RPMI8226 (cell line): ENCODE measurements around the gene KCNJ11.

Source experiments
- DNase-seq: peaks from one replicate; pipeline ENCODE4 v3.0.0-alpha.2; 2015

KCNJ11 gene

DNA sequence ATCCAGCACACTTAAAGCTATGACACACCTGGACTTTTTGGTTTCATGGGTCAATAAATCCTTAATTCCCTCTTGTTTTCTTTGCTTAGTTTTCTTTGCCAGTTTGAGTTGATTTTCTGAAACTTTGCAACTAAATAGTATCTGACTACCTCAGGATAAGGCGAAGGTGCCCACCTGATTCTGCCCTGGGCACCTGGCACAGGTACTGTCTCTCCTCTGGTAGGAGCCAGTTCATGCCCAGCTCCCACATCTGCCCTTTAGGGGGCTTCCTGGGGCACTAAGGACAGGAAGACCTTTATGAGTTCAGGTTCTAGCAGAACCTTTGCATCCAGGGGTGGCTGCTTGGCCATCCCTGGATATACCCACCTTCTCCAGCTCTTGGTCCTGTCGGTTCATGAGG, 19.6 kb upstream of the KCNJ11 start:
- no peak for DNase-seq

GRCh38 chr11:17407575-17407974, 19.1 kb upstream of the KCNJ11 start:
- DNase-seq, result no peak

GRCh38 chr11:17406818-17407149, 18.3 kb upstream of the KCNJ11 start:
- DNase-seq, result no peak

- DNase-seq, result no peak
Measured at GRCh38 chr11:17406082-17406817, 17.8 kb upstream of the KCNJ11 start.

DNA sequence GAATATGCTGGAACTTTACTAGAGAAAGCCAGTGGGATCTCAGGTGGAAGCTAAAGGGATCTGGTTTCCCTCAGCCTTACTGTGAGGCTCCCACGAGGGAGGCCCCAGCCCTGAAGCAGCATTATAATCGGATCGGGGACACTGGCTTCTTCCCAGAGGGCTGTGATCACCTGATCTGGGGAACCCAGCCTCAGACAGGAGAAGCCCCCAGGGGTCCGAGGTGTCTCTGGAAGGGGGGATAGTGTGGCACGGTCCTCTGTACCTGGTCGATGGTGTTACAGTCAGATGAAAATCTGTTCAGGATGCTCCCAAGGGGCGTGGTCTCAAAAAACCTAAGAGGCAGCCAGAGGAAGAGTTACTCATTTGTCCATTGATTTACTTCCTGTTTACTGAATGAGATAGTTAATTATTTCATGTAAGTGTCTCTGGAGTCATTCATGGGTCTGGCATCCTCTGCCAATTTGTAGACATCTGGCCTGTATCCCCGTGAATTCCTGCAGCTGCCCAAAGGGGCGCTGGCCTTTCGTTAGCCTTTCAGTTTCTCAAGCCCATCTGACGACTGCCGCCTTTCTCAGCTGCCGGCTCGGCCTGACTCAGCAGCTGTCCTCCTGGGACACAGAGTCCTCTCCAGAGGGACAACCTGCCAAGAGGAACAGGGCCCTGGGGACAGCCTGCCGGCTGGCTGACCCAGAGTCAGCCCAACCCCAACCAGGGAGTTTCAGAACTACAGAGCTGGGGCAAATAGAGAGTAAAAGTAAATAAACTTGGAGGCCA, 17.0 kb upstream of the KCNJ11 start:
- DNase-seq, result peak; percentile 86

GRCh38 chr11:17403980-17404759, 15.7 kb upstream of the KCNJ11 start:
- no peak for DNase-seq

DNA sequence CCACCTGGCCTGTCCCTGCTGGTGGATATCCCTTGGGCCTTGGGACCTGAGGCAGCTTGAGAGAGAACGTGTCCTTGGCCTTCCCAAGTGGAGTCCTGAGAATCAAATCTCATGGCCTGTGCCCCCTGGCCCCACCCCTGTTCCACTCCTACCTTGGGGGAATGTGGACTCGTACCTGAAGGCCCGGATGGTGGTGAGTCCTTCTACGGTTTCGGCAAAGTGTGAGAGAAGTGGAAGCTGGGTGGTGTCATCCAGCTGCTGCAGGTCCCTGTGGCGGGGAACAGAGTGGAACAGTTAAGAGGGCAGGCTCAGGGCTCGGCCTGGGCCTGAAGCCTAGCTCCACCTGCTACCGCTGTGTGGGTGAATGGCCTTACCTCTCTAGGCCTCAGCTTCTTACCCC, 14.0 kb upstream of the KCNJ11 start:
- DNase-seq, result no peak

- DNase-seq, result no peak
Measured at GRCh38 chr11:17401841-17402240, 13.4 kb upstream of the KCNJ11 start.

GRCh38 chr11:17401316-17401715, 12.9 kb upstream of the KCNJ11 start:
- DNase-seq, result no peak

- DNase-seq, result peak; percentile 57
Measured at GRCh38 chr11:17400048-17400775, 11.8 kb upstream of the KCNJ11 start.

GRCh38 chr11:17399236-17399635, 10.8 kb upstream of the KCNJ11 start:
- no peak for DNase-seq

DNA sequence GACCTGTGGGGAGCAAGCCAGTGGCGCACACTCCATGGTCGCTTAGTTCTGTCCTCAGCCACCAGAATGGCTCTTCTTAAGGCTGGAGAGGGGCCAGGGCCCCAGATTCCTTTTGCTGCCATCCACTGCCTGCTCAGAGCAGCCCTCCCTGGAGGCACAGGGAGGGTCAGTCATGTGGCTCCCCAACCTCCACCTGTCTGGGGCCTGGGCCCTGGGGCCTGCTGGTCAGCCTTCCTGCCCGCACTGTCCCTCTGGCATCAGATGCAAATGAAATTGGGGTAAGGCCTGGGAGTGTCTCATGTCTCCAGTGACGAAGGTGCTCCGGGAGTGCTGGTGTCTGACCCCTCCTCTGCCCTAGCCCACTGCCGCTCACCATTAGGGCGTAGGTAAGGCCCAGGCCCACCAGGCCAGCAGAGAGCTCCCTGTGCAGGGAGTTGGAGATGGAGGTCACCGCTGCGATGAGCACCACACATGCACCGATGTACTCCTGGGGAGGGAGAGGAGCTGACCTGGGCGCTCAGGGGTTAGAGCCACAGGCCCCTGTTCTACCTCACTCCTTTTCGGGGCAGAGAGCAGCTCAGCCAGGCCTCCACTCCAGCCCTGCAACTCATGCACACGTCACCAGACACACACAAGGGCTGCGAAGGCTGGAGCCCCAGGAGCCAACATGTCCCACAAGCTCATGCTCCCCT, 9.0 kb upstream of the KCNJ11 start:
- DNase-seq, result no peak

GRCh38 chr11:17396598-17397310, 8.3 kb upstream of the KCNJ11 start:
- DNase-seq, result no peak

DNA sequence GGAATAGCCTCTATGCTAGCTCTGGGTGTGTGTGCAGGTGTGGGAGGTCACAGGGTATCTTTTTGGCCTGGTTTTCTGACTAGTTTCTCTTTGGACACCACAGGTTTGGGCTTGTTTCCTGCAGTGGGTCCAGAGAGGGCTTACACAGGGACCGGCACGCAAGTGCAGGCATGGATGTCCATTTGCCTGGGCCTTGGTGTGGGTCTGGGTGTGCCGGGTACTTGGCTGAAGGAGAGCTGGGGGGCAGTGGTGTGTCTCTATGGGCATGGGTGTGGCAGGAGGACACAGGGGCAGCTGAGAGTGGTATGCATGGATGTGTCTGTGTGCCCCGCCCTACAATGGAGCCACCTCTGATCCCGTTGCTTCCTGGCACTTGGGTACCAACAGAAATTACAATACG, 7.5 kb upstream of the KCNJ11 start:
- DNase-seq, result no peak

DNA sequence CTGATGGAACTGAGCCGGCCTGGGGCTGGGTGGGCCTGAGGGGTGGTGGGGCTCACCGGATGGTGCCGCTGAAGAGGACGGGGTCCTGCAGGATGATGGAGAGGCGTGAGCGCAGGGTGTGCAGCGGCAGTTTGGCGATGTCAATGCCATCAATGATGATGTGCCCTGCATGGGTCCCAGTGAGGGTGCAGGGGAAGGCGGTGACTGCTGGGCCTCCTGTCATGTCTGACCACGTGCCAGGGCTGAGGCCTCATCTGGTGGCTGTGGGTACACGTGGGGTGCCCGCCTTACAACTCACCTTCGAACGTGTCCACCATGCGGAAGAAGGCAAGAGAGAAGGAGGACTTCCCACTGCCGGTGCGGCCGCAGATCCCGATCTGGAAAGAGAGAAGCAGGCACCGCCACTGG, 7.1 kb upstream of the KCNJ11 start:
- no peak for DNase-seq

DNA sequence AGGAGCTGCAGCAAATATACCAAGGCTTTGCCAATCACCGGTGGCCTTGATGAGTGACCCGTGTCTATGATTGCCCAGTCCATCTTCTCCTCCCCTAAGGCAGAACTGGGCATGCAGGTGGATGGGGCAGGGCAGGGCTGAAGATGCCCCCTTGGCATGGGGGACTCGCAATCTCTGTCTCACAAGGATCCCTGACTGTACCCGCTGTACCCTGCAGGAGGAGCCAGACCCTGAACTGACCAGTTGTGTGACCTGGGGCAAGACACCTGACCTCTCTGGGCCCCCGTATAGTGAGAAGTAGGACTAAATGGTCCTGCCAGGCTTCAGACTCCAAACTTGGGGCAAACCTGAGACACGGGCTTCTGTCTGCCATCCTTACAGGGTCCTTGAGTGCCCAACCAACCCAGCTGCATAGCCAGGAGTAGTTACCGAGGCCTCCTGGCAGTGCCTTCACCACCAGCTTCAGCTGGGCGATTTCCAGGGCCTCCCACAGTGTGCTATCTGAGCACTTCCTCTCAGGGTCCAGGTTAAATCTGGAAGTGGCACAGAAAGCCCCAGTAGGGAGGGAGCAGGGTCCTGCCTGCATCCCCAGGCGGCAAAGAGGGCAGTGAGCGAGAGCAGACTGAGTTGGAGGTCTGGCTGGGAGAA, 6.4 kb upstream of the KCNJ11 start:
- no peak for DNase-seq

GRCh38 chr11:17393472-17393871, 5.0 kb upstream of the KCNJ11 start:
- no peak for DNase-seq

DNA sequence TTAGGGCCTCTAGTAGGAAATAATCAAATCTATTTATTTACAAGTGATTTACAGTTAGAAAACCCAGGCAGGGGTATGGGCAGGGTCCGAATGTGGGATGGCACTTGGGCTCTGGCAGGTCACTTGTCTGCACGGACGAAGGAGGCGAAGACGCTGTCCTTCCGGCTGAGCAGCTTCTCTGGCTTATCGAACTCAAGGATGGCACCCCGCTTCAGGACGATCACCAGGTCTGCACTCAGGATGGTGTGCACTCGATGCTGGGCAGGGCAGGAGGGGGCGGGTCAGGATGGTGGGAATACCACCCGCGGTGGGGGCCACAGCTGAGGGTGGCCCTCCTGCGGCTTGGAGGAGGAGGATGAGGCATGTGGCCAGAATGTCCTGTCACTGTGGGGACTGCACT, 4.4 kb upstream of the KCNJ11 start:
- no peak for DNase-seq

DNA sequence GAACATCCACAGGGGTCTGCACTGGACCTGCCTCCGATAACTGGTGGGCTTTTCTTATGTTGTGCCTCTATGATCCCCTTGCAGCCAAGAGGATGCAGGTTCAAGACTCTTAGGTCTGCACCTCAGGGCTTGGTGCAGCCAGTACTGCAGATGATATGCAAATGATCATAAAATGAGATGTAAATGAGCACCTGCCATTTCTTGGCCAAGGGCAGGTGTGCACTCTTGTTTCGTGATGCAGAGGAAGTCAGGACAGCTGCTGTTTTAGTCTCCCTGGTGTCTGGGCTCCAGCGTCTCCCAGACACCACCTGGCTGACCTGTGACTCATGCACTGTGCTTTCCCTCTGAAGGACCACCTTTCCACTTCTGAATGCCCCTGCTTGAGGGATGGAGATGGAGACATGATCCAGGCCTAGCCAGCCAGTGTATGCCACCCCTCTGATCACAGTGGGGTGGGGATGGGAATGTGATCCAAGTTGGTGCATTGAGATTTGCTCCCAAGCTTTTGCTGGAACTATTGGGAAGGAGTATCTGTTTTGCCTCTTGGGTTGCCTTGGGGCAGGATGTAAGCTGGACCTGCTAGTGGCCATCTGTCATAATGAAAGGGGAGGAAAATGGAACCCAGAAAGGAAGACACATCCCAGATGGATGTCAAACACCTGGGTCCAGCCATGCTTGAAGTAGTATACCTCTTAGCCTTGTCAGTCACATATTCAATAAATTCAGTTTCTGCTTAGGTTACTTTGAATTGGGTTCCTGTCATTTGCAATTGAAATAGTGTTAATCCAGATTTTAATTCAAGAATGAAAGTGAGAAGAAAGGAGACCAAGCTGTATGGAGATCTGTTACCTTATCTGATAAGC, 3.3 kb upstream of the KCNJ11 start:
- peak; percentile 83 for DNase-seq

DNA sequence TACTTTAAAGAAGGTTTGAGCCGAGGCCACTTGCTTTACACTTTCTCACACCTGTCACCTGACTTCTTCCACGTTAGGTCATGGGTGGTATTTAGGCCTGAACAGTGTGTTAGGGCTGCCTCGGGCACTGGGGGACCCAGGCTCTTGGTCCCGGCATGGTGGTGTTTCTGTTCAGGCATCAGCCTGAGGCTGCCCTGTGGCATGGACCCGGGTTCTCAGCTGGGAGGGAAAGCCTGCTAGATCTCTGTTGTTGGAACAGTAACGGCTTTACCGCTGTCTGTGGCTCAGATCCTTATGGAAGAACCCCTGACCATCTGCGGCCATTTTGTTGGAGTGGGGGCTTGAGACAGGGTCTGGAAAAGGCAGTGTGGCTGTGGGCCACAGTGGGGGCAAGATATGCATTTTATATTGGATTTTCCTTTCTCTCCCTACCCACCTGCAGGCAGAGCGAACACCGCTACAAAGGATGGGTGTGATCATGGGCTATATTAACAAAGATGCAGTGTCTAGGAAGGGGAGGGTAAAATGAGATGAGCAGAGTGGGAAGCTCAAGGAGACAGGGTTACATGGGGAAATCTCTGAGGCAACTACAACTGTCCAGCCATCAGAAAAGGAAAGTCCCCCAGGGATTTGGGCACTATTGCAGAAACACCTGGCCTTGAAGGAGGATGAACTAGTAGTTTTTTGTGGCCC, 1.6 kb upstream of the KCNJ11 start:
- DNase-seq, result no peak
